Measurements from ENCODE around the gene METTL8.
"Not testable (repeated sequence)": the region's sequence is repeated elsewhere in the genome, so short reads cannot be mapped to it uniquely, and the experiment has no call there.

METTL8 gene

DNA sequence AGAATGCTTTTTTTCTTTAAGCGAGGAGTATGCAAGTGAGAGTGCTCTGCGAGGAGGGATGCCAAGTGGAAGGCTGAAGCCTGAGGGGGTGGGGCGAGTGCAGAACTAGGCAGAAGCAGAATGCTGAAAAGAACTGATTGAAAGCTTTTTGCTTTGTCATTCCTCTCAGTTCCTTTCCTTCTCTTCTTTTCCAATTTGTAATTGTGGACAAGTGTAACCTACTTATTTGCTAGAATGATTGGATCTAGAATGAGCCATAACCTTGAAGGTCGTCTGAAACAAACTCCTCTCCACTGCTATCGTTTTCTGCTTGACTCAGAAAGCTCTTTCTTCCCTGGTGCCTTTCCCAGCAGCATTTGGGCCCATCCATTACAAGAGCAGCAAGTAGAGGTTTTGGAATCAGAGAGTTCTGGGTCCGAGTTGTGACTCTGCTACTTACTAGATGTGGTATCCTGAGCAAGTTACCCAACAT lies 115.3 kb downstream of the METTL8 start:
- no peaks in the 10 kb centered on the region for H3K27me3 ChIP-seq (ENCODE audit: insufficient read depth, low read depth, severe bottlenecking)
- no peak overlapping the region for H3K4me3 ChIP-seq (ENCODE audit: low read depth, low read length)
- TF ChIP-seq, protein P1, sequence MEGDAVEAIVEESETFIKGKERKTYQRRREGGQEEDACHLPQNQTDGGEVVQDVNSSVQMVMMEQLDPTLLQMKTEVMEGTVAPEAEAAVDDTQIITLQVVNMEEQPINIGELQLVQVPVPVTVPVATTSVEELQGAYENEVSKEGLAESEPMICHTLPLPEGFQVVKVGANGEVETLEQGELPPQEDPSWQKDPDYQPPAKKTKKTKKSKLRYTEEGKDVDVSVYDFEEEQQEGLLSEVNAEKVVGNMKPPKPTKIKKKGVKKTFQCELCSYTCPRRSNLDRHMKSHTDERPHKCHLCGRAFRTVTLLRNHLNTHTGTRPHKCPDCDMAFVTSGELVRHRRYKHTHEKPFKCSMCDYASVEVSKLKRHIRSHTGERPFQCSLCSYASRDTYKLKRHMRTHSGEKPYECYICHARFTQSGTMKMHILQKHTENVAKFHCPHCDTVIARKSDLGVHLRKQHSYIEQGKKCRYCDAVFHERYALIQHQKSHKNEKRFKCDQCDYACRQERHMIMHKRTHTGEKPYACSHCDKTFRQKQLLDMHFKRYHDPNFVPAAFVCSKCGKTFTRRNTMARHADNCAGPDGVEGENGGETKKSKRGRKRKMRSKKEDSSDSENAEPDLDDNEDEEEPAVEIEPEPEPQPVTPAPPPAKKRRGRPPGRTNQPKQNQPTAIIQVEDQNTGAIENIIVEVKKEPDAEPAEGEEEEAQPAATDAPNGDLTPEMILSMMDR (IDR thresholded peaks at IDR 0.05; ENCODE audit: low read depth, low read length), result no peak
- DNase-seq, result no peak
- H3K27ac ChIP-seq, result no peak overlapping the region
- H3K36me3 ChIP-seq, result 0 out of 2 replicates have a peak, but pooled peaks cover 4% of the 10 kb centered on the region
- H3K9me3 ChIP-seq (ENCODE audit: severe bottlenecking), result peaks cover under 1% of the 10 kb centered on the region

DNA sequence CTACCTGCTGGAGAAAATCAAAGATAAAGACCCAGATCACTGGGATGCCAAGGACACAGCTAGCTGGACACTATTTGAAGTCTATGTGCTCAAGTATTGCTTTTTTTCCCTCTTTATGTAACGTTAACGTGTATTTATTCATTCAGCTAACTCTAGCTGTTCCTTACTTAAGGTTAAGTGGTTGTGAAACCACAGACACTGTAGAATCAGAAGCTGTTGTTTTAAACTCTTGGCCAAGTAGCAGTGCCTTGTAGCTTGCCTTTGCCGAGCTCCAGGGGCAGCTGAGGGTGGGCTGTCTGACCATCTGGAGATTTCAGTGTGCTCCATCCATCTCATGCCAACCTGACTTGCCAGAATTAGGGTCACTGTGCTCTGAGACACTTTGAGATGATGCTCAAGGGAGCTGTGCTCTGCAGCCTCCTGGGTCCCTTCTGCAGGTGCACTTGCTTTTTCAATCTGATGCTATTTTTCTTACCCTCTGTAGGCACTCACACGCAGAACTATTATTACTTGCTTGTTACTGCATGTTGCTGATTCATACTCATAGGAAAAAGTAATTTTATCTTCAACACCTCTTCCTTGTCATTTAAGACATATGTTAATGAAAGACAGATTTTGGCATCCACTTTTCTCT lies 116.2 kb downstream of the METTL8 start:
- TF ChIP-seq, protein P1 (IDR thresholded peaks at IDR 0.05; ENCODE audit: low read depth, low read length), result no peak
- H3K36me3 ChIP-seq, result 0 out of 2 replicates have a peak, but pooled peaks cover 4% of the 10 kb centered on the region
- peak overlapping the region; percentile 91 for H3K27ac ChIP-seq

GRCh38 chr2:171316755-171317337 lies 116.9 kb downstream of the METTL8 start:
- H3K27me3 ChIP-seq (ENCODE audit: insufficient read depth, low read depth, severe bottlenecking), result no peaks in the 10 kb centered on the region
- TF ChIP-seq, protein P1 (IDR thresholded peaks at IDR 0.05; ENCODE audit: low read depth, low read length), result no peak
- H3K36me3 ChIP-seq, result no peaks in the 10 kb centered on the region
- H3K9me3 ChIP-seq (ENCODE audit: severe bottlenecking), result peaks cover 16% of the 10 kb centered on the region
- H3K27ac ChIP-seq, result peak overlapping the region; percentile 91
- H3K4me3 ChIP-seq (ENCODE audit: low read depth, low read length), result no peak overlapping the region
- DNase-seq, result no peak

More for the DNA sequence above, 116.2 kb downstream of the METTL8 start:
- DNase-seq, result no peak
- H3K9me3 ChIP-seq (ENCODE audit: severe bottlenecking), result peaks cover 9% of the 10 kb centered on the region
- H3K27me3 ChIP-seq (ENCODE audit: insufficient read depth, low read depth, severe bottlenecking), result no peaks in the 10 kb centered on the region
- H3K4me3 ChIP-seq (ENCODE audit: low read depth, low read length), result no peak overlapping the region

GRCh38 chr2:171316220-171316619 lies 117.6 kb downstream of the METTL8 start:
- peak overlapping the region; percentile 91 for H3K27ac ChIP-seq
- peaks cover 22% of the 10 kb centered on the region for H3K9me3 ChIP-seq (ENCODE audit: severe bottlenecking)
- H3K27me3 ChIP-seq (ENCODE audit: insufficient read depth, low read depth, severe bottlenecking), result no peaks in the 10 kb centered on the region
- peak overlapping the region; percentile 11 for H3K4me3 ChIP-seq (ENCODE audit: low read depth, low read length)
- H3K36me3 ChIP-seq, result no peaks in the 10 kb centered on the region; the same call in 1 of the 2 replicates
- peak; percentile 54 for DNase-seq
- TF ChIP-seq, protein P1 (IDR thresholded peaks at IDR 0.05; ENCODE audit: low read depth, low read length), result no peak

DNA sequence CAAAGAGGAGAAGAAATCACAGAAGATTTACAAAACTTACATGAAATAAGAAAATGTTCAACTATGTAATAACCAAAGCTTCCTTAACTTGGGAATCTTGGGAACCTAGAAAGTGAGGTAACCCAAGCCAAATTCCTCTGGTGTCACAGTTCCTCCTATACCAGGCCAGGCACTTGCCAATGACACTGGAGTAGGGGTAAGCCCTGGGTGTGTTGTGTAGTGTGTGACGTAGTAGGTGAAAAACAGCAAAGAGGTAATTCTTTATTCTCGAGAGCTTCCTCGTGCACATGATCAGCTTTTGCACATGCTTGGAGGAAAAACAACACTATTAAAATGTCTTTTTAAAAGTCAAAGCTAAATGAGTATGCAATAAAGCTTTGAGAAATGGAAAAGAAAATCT lies 118.0 kb downstream of the METTL8 start:
- Histone ChIP-seq H3K36me3 (no peaks in the 10 kb centered on the region; the same call in 1 of the 2 replicates), H3K9me3 (ENCODE audit: severe bottlenecking) (peaks cover 27% of the 10 kb centered on the region), H3K27me3 (ENCODE audit: insufficient read depth, low read depth, severe bottlenecking) (no peaks in the 10 kb centered on the region), H3K27ac (peak overlapping the region; percentile 91), H3K4me3 (ENCODE audit: low read depth, low read length) (no peak overlapping the region)
- TF ChIP-seq, protein P1 (IDR thresholded peaks at IDR 0.05; ENCODE audit: low read depth, low read length), result no peak
- no peak for DNase-seq

DNA sequence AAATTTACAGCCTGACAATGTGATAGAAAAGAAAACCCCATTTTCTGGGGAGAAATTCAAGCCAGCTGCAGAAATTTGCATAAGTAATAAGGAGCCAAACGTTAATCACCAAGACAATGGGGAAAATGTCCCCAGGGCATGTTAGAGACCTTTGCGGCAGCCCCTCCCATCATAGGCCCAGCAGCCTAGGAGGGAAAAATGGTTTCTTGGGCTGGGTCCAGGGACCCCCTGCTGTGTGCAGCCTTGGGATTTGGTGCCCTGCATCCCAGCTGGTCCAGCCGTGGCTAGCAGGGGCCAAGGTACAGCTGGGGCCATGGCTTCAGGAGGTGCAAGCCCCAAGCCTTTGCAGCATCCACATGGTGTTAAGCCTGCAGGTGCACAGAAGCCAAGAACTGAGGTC lies 121.6 kb downstream of the METTL8 start:
- not testable (repeated sequence) for H3K4me3 ChIP-seq (ENCODE audit: low read depth, low read length); DNase-seq; H3K36me3 ChIP-seq; H3K27me3 ChIP-seq (ENCODE audit: insufficient read depth, low read depth, severe bottlenecking); H3K27ac ChIP-seq
- peaks cover 28% of the 10 kb centered on the region for H3K9me3 ChIP-seq (ENCODE audit: severe bottlenecking)

- H3K27me3 ChIP-seq (ENCODE audit: insufficient read depth, low read depth, severe bottlenecking); H3K4me3 ChIP-seq (ENCODE audit: low read depth, low read length); H3K27ac ChIP-seq; H3K36me3 ChIP-seq; DNase-seq: not testable (repeated sequence)
- H3K9me3 ChIP-seq (ENCODE audit: severe bottlenecking), result peaks cover 28% of the 10 kb centered on the region
Measured at GRCh38 chr2:171311589-171311988, 122.2 kb downstream of the METTL8 start.

Measured in WERI-Rb-1 (cell line).